GM23248 (cell line): Measurements from ENCODE around the gene FALEC. TPM values are rescaled to one million over a fixed set of nuclear protein-coding genes. Genes with fewer than 3 reads are reported as not detected.
A peak's percentile ranks its signal among the peaks of the same experiment; 100 is the strongest.

Experiments used
- DNase-seq: peaks from one replicate; pipeline ENCODE4 v3.0.0-alpha.2; 2015
- H2AFZ ChIP-seq: fragments of 200-600 bp; sonication (generic); 2 replicates; pipeline ENCODE4 v1.6.1; 2016; ENCODE audit warnings: antibody characterized with exemption
- H3F3A ChIP-seq: fragments of 200-600 bp; sonication (generic); 2 replicates; pipeline ENCODE4 v1.6.1; 2016; ENCODE audit warnings: mild to moderate bottlenecking, antibody characterized with exemption, mixed run types; ENCODE audit not compliant: insufficient read depth
- H3K27ac ChIP-seq: fragments of 200-600 bp; sonication (generic); 2 replicates; pipeline ENCODE4 v1.5.1; 2016; ENCODE audit warnings: mild to moderate bottlenecking
- H3K27me3 ChIP-seq: fragments of 200-600 bp; sonication (generic); replicated peaks from 2 replicates; pipeline ENCODE4 v1.6.1; 2016; ENCODE audit warnings: mild to moderate bottlenecking; ENCODE audit not compliant: insufficient read depth
- H3K36me3 ChIP-seq: fragments of 200-600 bp; sonication (generic); 2 replicates; pipeline ENCODE4 v1.6.1; 2016; ENCODE audit warnings: low read depth, mild to moderate bottlenecking
- H3K4me1 ChIP-seq: fragments of 200-600 bp; sonication (generic); 2 replicates; pipeline ENCODE4 v1.6.1; 2016; ENCODE audit warnings: mild to moderate bottlenecking; ENCODE audit not compliant: insufficient read depth
- H3K4me2 ChIP-seq: fragments of 200-600 bp; sonication (generic); one replicate; pipeline ENCODE4 v1.6.1; 2016; ENCODE audit warnings: mild to moderate bottlenecking; ENCODE audit not compliant: unreplicated experiment
- H3K4me3 ChIP-seq: fragments of 200-600 bp; sonication (generic); 2 replicates; pipeline ENCODE4 v1.5.1; 2016; ENCODE audit warnings: mild to moderate bottlenecking
- H3K79me2 ChIP-seq: fragments of 200-600 bp; sonication (generic); 2 replicates; pipeline ENCODE4 v1.6.1; 2016; ENCODE audit warnings: mild to moderate bottlenecking; ENCODE audit not compliant: insufficient read depth
- H3K9ac ChIP-seq: fragments of 200-600 bp; sonication (generic); 2 replicates; pipeline ENCODE4 v1.6.1; 2016; ENCODE audit warnings: mild to moderate bottlenecking
- H3K9me2 ChIP-seq: fragments of 200-600 bp; sonication (generic); 2 replicates; pipeline ENCODE4 v1.6.1; 2016; ENCODE audit warnings: mixed run types, mild to moderate bottlenecking, moderate library complexity; ENCODE audit not compliant: insufficient read depth
- H3K9me3 ChIP-seq: fragments of 200-600 bp; sonication (generic); one replicate; pipeline ENCODE4 v1.6.1; 2017; ENCODE audit warnings: low read depth
- H4K20me1 ChIP-seq: fragments of 200-600 bp; sonication (generic); 2 replicates; pipeline ENCODE4 v1.6.0; 2016; ENCODE audit not compliant: insufficient read depth
- EZH2 ChIP-seq: fragments of 200-600 bp; sonication (generic); IDR thresholded peaks from 2 replicates; pipeline ENCODE4 v1.6.1; 2018; ENCODE audit warnings: antibody characterized with exemption, mild to moderate bottlenecking; ENCODE audit not compliant: insufficient read depth, poor library complexity, severe bottlenecking
- EZH2phosphoT487 ChIP-seq: fragments of 200-600 bp; sonication (generic); IDR thresholded peaks from 2 replicates; pipeline ENCODE4 v1.6.1; 2018; ENCODE audit warnings: antibody characterized with exemption, moderate library complexity, mild to moderate bottlenecking, low read depth; ENCODE audit not compliant: insufficient read depth
- WGBS, 2 experiments: methylation state at CpG; one replicate each; pipeline ENCODE4 v1.1.6; 2015 to 2017; ENCODE audit warnings: low lambda C conversion rate in 2 of 2, low coverage in 1 of 2; ENCODE audit errors: missing lambda C conversion rate in 2 of 2; 5-methylcytosine and 5-hydroxymethylcytosine counted together
- in situ Hi-C: fragments of 300-500 bp; cut with MboI; formaldehyde crosslinking; loops from 2 replicates; pipeline ENCODE4 v1.15.0; 2020
- polyA plus RNA-seq: library from polyadenylated mRNA; unstranded; fragments of >200 nt; fragmentation: Nextera tagmentation; extraction: Ambion mirVana; gene quantifications from 2 replicates; pipeline ENCODE4 v1.2.1, GENCODE V29; 2016
- total RNA-seq: library from RNA; depleted of rRNA; stranded (reverse); fragments of >200 nt; shearing (Covaris generic); gene quantifications from 2 replicates; pipeline ENCODE4 v1.2.3, GENCODE V29; 2014

Gene FALEC
- total and polyA plus RNA-seq, 2 experiments from 2014 or later: 0.71 TPM; not detected in 1

GRCh38 chr1:150498342-150498741 lies 17.2 kb upstream of the FALEC start:
- no peaks in the 10 kb centered on the region for H3K9me3 ChIP-seq
- no peaks in the 10 kb centered on the region for H3K27me3 ChIP-seq
- no peaks in the 10 kb centered on the region for H3K9me2 ChIP-seq
- DNase-seq: no peak
- H3K4me1 ChIP-seq: no peaks in the 10 kb centered on the region
- no peak overlapping the region for H2AFZ ChIP-seq
- in situ Hi-C loops: no loop called here
- 96 to 98% methylated on average over 10 of the region's 10 CpGs for WGBS, 2 experiments
- TF ChIP-seq EZH2: no peak
- TF ChIP-seq EZH2phosphoT487: no peak
- H3K27ac ChIP-seq: no peak overlapping the region
- H3K9ac ChIP-seq: no peak overlapping the region
- H3F3A ChIP-seq: no peaks in the 10 kb centered on the region
- H4K20me1 ChIP-seq: no peaks in the 10 kb centered on the region
- H3K4me3 ChIP-seq: no peak overlapping the region
- no peaks in the 10 kb centered on the region for H3K79me2 ChIP-seq
- no peaks in the 10 kb centered on the region for H3K36me3 ChIP-seq
- H3K4me2 ChIP-seq: no peak overlapping the region

GRCh38 chr1:150505431-150505830 lies 10.1 kb upstream of the FALEC start:
- DNase-seq: no peak
- in situ Hi-C loops: no loop called here
- no peak overlapping the region for H3K27ac ChIP-seq
- peaks cover 8% of the 10 kb centered on the region; the same call in 1 of the 2 replicates for H3K36me3 ChIP-seq
- H4K20me1 ChIP-seq: no peaks in the 10 kb centered on the region
- 88 to 90% methylated on average over 6 of the region's 6 CpGs for WGBS, 2 experiments
- H3K79me2 ChIP-seq: peaks cover 25% of the 10 kb centered on the region
- peaks cover 20% of the 10 kb centered on the region for H3K4me1 ChIP-seq
- no peak overlapping the region for H2AFZ ChIP-seq
- H3K9me2 ChIP-seq: no peaks in the 10 kb centered on the region
- no peak overlapping the region for H3K4me3 ChIP-seq
- peaks cover 10% of the 10 kb centered on the region for H3F3A ChIP-seq
- H3K4me2 ChIP-seq: no peak overlapping the region
- H3K9me3 ChIP-seq: no peaks in the 10 kb centered on the region
- H3K9ac ChIP-seq: no peak overlapping the region
- no peak for TF ChIP-seq EZH2phosphoT487
- no peak for TF ChIP-seq EZH2
- H3K27me3 ChIP-seq: no peaks in the 10 kb centered on the region

GRCh38 chr1:150507912-150508864 lies 7.4 kb upstream of the FALEC start, which contains the start of gene ECM1:
TSS of gene ECM1 (plus strand) at chr1:150508109. CDS start at chr1:150508210, 101 bp downstream.
- H3F3A ChIP-seq: peaks cover 10% of the 10 kb centered on the region
- H4K20me1 ChIP-seq: no peaks in the 10 kb centered on the region
- H3K36me3 ChIP-seq: peaks cover 8% of the 10 kb centered on the region; the same call in 1 of the 2 replicates
- no peaks in the 10 kb centered on the region for H3K9me3 ChIP-seq
- H3K79me2 ChIP-seq: peaks cover 33% of the 10 kb centered on the region
- TF ChIP-seq EZH2 (no peak), EZH2phosphoT487 (no peak)
- H3K4me2 ChIP-seq: peak within 1 kb of the TSS; percentile 96
- H3K27me3 ChIP-seq: no peaks in the 10 kb centered on the region
- DNase-seq: peak; percentile 92
- H3K9ac ChIP-seq: peak within 1 kb of the TSS; percentile 83
- in situ Hi-C loops: no loop called here
- 0 to 1% methylated on average over 6 to 7 of the region's 7 CpGs for WGBS, 2 experiments
- peak within 1 kb of the TSS; percentile 60 for H3K27ac ChIP-seq
- H3K9me2 ChIP-seq: no peaks in the 10 kb centered on the region
- H2AFZ ChIP-seq: peak within 1 kb of the TSS; percentile 35
- peaks cover 25% of the 10 kb centered on the region for H3K4me1 ChIP-seq
- H3K4me3 ChIP-seq: peak within 1 kb of the TSS; percentile 75

- Histone ChIP-seq H3K27ac (peak overlapping the region; percentile 60), H3K36me3 (peaks cover 8% of the 10 kb centered on the region; the same call in 1 of the 2 replicates), H3K9ac (peak overlapping the region; percentile 83), H3K9me3 (no peaks in the 10 kb centered on the region), H2AFZ (peak overlapping the region; percentile 35), H3K4me2 (peak overlapping the region; percentile 96), H3K27me3 (no peaks in the 10 kb centered on the region), H3K9me2 (no peaks in the 10 kb centered on the region), H3K4me3 (peak overlapping the region; percentile 75), H3K4me1 (peaks cover 29% of the 10 kb centered on the region), H4K20me1 (no peaks in the 10 kb centered on the region), H3F3A (peaks cover 10% of the 10 kb centered on the region), H3K79me2 (peaks cover 33% of the 10 kb centered on the region)
- in situ Hi-C loops: no loop called here
- WGBS, 2 experiments: 51 to 52% methylated on average over 3 to 4 of the region's 4 CpGs
- DNase-seq: peak; percentile 37
- TF ChIP-seq EZH2 (no peak), EZH2phosphoT487 (no peak)
Observed at GRCh38 chr1:150508982-150509381, 6.6 kb upstream of the FALEC start.
